ENCODE measurements around the gene DGKZ.

Gene DGKZ

DNA sequence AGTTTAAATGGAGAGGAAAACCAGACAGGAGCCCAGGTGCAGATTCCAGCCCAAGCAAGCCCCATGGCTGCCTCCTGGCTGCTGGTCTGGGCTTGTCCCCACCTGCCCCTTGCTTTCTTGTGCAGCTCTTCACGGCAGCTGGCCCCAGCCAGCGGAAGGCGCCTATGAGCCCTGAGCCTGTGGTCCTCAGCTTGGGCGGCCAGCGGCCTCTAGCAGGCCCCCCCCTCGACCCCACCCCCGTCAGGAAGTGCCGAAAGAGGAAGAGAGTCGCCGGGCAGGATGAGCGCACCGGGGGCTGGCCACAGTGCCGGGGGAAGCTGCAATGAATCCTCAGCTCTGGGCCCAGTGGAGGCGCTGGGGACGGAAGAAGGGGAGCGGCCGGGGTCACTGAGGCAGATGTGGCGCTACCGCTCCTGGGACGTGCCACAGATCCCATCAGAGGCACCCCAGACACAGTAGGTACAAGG, 2.1 kb upstream of the DGKZ start:
- DNase-seq (ENCODE audit: low read depth in 3 of 3), result no peak

DNA sequence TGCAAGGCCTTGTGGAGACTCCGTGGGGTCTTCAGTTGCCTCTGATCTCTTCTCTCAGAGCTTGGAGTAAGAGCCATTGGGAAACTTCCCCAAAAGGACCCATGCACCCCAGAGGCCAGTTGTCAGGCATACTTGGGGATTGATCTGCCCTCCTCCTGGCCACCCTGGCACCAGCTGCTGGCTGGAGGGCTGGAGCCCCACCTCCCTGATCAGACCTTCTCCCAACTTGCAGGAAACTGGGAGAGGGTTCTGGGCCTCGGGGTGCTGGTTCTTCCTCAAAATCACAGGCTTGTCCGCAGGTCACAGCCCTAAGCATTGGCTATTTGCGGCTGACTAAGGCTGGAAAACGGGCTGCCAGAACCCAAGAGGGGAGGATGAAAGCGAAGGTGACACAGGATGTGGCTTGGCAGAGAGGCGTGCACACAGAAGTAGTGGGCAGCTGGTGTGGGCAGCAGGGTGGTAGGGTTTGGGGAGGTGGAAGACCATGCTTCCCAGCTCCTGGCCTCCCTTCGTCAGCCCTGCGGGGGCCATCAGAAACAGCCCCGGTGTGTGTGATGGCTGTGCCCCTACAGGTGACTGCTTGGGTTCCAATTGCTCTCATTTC, 1.3 kb upstream of the DGKZ start:
- DNase-seq (ENCODE audit: low read depth in 3 of 3), result no peak

DNA sequence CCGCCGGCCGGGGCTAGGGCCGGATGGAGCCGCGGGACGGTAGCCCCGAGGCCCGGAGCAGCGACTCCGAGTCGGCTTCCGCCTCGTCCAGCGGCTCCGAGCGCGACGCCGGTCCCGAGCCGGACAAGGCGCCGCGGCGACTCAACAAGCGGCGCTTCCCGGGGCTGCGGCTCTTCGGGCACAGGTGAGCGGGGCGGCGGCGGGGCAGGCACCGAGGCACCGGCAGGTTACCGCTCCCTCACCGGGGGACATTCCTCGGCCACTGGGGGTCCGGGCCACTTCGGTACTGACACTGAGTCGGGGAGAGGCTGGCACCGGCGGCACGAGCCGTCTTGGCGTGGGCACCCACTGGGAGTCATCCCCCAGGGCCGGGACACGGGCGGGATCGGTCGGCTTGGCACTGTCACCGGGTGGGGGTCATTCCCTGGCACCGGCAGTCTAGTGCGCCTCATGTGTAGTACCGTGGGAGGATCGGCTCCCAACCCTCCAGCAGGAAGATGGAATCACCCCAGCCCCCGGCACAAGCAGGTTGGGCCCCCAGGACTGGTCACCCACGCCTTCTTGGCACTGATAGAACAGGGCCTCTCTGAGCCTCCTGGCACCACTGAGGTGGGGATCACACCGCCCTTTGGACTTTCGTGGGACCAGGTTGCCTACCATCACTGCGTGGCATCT, 511 bp downstream of the DGKZ start:
- DNase-seq (ENCODE audit: low read depth in 3 of 3), result no peak

DNA sequence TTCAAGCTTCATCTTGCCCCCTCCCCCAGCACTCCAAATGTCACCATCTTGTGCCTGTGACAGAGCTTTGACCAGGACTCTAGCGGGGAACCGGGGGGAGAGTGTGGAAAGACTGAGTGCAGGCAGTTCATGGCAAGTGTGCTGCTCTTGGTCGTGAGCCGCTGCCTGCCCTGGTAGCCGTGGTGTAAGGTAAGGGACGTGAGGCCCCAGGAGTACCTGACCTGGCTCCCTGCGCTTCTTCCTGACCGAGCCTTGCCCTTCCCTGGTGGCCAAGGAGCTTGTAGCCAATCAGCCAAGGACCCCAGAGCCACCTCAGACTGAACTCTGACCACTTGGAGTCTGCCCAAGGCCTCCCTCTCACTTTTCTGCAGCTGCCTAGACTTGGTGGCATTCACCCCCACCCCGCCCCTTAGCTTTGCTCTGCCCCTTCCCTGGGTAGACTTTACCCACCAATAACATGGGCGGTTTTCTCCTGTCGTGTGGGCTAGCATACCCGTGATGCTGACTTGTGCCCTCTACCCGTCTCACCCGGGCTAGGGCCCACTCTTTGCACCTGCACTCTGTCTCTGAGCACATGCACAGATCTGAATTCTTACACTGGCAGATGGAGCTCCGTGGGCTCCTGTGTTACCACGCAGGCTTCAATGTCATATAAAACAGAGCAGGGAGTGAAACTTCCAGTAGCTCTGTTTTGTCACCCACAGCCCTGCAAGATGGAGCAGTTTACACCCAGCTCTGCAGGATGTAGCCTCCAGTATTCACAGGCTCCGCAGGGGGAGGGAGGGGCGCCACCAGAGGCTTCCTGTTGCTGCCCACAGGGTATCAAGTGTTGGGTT, 1.5 kb downstream of the DGKZ start:
- no peak for DNase-seq (ENCODE audit: low read depth in 3 of 3)

DNA sequence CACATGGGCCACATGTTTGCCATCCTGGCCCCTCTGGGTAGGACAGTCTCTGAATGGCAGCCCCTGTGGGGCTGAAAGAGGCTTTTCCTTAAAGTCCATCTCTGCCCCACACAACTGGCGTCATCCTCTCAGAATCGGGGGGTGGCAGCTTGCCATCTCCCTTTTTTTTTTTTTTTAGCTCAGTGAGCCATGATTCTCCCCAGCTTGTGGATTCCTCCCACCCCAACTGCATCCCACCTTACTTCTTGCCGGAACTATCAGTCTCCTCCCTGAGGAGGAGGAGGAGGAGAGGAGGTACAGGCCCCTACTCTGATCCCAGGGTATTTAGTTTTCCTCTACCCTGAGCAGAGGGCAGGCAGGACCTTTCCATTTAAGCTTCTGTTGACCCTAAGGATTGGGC, 3.4 kb downstream of the DGKZ start:
- DNase-seq (ENCODE audit: low read depth in 3 of 3), result no peak

DNA sequence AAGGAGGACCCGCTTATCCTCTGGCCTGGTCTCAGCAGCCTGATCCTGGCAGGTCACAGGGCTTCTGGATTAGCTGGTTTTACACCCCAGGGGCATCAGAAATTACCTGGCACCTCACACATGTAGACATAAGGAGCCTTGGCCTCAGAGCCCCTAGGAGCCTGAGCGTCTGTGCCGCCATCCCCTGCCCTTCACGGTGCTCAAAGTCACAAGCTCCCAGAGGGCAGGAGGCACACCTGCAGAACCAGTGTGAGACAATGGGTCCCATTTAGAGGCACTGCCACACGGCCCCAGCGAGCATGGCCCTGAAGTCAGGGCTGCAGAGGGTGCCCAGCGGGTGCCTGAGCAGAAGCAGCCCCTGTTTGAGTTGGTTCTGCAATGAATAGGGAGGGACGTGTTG, 3.9 kb downstream of the DGKZ start:
- no peak for DNase-seq (ENCODE audit: low read depth in 3 of 3)

DNA sequence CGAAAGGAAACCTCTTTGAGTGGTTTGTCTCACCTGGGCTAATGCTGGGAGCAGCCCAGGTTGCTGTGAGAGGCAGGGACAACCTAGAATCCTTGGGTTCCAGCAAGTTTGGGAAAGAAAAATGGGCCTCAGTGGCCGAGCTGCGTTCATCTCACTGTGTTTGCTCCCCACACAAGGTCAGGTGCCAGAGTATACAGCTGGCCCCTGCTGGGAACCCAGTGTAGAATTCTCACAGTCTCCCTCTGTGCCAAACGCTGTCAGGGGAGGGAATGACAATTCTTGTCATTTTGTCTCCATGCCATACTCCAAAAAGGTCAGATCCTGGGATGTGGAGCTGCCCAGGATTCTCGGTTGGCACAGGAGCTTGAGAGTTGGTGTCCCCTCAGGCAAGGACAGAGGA, 4.3 kb downstream of the DGKZ start:
- no peak for DNase-seq (ENCODE audit: low read depth in 3 of 3)

DNA sequence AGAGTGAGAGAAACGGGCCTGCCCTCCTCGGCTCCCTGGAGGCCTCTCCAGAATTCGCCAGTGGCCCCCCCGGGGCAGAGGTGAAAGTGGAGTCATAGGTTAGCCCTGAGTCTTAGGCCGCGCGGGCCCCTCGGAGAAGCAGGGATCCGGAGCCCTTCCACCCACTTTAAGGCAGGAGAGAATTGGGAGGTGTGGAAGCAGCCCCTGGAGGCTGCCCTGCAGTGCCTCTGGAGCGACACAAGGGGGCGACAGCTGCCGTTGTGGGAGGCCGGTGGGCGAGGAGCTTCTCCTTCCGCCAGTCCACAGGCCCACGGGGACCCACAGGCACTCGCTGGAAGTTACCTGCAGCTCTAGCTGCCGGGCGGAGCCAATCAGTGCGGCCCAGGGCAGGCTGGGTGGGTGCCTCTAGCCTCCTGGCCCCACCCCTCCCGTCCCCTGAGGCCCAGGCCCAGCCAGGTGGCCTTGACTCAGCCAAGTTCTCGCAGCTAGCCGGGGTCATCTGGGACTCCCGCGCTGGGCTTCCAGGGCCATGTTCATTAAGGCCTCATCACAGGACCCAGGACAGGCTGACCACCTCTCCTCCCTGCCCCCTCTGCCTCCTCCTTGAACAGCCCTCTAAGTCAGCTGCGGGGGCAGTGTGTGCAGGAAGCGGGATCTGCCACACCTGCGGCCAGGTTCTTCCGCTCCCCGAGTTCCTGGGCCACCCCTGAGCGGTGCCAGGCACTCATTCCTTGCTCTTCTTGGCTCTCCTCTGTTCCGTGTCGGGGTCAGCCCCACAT, 5.0 kb downstream of the DGKZ start:
- DNase-seq (ENCODE audit: low read depth in 3 of 3), result peak; percentile 48 to 58 (median 49)

DNA sequence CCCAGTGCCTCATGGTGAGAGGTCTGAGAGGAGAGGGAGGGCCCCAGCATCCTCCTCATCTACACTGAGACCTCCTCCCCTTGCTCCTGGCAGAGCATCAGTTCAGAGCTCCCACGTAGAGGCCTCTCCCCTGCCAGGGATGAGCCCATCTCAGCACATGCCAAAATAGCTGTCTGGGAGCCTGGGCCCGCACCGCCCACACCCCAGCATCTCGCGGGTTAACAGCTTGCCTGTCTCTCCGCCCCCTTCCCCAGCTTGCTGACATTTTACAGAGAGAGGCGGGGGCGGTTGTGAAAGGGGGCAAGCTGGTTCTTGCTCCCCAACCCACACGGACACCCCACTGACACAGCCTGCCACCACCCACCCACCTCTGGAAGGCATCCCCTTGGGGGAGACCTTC, 6.4 kb downstream of the DGKZ start:
- DNase-seq (ENCODE audit: low read depth in 3 of 3), result peak; percentile 34 to 72 (median 60)

DNA sequence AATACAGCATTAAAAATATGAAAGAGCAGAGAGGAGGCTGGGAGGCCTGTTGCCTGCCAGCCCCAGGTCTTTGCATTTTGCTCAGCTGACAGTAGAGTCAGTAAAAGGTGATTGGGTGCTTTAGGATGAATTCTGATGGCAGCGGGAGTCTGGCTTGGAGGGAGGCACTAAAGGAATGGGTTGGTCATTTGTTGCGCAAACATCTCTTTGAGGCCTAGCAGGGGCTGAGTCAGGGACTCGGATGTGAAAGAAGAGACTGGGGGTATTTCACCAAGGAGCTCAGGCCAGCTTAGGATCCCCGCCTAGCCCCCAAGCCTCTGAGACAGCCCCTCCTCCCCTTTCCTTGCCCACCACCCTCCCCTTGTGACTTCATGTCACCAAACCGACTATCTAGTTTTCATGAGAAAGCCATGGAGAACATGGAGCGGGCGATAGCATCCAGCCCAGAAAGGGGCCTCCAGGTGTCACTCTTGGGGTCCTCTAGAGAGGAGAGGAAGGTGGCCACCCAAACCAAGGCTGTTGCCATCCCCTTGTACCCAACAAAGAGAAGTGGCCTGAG, 9.7 kb downstream of the DGKZ start:
- DNase-seq (ENCODE audit: low read depth in 3 of 3), result no peak

DNA sequence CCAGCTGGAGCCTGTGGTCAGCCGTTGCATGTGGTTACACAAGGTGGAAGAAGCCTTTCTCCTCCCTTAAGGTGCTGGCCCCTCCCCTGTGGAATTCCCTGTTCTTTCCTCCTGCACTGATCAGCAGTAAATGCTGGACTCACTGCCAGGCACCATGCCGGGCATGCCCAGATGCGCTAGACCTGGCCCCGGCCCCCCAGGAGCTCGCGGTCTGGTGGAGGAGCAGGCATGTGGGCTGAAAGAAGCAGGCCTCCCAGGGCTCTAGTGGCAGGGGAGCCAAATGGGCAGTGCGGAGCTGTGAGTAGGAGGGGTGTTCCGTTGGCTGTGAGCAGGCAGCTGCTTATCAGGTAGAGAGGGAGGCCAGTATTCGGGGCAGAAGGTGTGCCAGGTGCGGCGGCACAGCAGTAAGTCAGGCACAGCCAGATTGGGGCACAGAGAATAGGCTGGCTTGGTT, 10.2 kb downstream of the DGKZ start:
- DNase-seq (ENCODE audit: low read depth in 3 of 3), result no peak

DNA sequence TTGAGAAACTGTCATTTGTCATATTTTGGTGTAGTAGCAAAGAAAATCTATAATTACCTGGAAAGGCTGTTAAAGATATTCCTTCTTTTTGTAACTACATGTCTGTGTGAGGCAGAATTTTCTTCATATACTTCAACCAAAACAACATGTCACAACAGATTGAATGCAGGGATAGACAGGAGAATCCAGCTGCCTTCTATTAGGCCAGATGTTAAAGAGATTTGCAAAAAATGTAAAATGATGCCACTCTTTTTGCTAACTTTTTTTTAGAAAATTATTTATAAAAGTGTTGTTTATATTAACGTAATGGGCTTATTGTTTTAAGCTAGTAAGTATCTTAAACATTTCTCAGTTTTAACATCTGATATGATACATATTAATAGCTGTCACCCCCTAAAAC, 12.7 kb downstream of the DGKZ start:
- DNase-seq (ENCODE audit: low read depth in 3 of 3), result no peak

DNA sequence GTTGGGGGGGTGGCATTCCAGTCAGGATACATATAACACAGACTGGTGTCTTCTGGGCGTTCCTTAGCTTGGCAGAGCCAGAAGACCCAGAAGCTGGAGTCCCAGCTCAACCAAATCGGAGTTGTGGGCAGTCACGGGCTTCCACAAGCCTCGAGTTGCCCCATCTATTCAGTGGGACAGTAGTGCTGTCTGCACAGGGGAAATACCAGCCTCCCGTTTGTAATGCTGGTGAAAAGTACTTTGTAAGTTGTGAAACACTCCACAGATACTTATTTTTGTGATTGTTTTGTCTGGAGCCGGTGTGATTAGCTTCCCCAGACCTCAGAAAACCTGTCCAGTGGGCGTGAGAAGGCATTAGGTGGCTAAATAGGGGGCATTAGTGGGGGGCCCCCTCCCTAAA, 13.6 kb downstream of the DGKZ start:
- no peak for DNase-seq (ENCODE audit: low read depth in 3 of 3)

DNA sequence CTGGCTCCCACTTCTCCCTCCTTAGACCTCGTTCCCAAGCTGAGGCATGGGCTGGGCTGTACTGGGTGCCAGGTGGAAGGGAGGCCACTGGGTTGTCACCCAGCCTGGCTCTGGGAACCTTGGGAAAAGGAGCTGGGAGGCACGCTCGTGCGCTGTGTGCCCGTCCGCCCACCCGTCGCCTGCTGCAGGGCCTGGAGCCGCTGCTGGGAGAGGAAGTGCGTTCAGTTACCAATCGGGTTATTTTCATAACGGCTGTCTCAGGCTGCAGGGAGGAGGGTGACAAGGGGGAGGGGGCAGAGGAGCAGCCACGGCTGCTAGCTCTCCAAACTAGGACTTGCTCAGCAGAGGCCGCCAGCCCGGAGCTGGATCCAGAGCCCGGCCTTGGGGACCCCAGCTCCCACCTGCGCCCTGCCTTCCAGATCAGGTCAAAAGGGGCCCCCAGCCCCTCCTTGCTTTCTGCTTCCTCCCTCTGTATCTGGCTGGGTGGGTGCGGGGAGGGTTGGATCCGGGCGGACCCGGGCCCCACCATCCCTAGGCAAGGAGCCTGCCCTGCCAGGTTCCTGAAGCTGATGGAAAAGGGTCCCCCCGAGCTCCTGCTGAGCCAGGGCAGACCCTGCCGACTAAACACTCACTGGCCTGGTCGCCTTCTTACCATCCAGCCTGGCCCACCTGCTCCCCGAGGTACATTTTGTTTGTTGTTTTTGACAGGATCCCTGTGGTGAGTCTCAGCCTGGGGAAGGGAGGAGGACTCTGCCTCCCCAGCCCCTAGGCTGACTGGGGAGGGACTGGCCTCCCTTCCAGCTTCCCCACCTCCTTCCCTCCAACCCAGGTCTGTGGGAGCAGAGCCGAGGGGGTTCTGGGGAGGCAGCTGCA, 14.3 kb downstream of the DGKZ start:
- DNase-seq (ENCODE audit: low read depth in 3 of 3), result peak in 1 of 3 experiments; percentile 38

DNA sequence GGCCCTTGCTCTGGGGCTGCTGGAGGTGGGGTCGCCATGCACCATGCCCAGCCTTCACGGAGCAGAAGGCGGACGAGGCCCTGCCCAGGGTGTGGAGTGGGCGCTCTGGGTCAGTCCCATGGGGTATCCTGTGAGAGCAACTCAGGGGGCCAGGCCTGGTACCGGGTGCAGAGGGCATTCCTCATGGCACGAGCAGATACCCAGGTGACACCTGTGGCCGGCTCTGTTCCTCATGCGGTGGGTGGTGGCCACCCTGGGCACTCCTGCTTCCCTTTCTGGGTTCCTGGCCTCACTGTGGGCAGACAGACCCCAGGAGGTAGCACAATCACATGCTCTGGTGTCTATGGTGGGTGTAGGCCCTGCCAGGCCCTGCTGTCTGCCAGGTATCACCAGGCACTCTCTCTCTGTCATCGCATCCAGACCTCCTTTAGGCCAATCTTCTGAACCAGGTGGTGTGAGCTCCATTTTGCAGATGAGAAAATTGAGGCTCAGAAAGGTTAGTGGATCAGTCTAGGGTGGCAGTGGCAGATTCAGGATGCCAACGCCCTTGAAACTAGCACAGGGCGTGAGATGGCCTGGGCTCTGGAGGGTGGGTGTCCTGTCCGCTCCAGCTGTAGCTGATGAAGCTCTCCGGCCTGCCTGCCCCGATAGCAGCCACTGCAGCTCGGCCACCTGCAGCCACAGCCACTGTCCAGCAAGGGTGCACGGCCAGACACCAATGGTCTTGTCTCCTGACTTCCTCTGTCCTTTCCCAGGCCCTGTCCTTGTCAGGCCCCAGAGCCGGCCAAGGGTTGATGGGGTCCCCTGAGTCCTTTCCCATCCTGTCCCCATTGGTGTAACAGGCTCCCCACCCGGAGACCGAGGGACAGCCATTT, 15.1 kb downstream of the DGKZ start:
- DNase-seq (ENCODE audit: low read depth in 3 of 3), result no peak

DNA sequence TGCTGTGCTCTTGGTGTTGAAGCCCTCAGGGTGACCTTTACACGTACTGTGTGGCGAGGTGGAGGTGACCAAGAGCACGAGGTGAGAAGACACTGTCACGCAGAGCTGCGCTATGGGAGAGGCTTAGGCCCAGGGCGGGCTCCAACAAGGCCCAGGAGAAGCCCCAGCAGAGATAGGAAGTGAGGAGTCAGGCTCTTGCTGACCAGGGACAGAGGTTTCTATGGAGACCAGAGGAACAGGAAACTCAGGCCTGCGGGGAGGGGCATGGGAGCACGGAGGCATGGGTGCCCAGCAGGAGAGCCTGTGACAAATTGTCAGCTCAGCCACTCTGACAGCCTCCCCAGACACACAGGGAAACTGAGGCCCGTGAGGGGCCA, 15.8 kb downstream of the DGKZ start:
- DNase-seq (ENCODE audit: low read depth in 3 of 3), result no peak

DNA sequence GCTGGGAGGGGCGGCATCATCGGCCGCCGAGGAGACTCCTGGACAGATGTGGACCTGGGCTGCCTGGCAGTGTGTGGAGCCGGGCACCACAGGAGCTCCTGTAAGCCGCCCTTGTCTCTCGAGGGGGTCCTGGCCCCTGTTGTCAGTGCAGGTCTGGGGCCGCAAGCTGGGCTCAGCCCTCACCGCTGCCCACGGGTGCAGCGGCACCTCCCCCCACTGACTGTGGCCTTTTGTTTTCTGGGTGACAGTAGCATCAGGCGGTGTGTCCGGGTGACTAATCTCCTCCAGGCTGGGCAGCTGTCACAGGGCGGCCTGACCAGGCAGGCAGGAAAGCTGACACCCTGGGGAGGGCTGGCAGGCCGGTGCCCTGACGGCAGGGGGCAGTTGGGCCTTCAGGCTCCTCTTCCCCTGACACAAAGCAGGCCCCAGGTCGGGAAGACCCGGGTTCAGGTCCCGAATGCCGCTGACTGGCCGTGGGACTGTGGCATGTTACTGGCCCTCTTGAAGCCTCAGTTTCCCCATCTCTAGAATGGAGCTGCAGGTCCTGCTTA, 16.3 kb downstream of the DGKZ start:
- DNase-seq (ENCODE audit: low read depth in 3 of 3), result no peak

DNA sequence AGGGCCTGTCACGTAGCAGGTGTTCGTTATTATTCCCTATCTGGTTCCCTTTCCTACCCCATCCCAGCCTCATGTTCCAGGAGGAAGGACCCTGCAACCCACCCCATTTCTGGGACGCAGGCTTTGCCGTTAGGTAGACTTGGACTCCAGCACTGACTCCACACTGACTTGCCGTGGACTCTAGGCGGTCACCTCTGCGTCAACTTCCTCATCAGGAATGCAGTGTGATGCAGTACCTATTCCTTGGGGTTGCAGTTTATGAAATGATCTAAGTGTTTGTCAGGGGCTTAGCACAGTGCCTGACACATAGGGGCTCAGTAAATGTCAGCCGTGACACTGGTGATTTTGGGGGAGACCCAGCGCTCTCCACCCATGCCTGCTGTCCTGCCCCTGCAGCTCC, 16.8 kb downstream of the DGKZ start:
- no peak for DNase-seq (ENCODE audit: low read depth in 3 of 3)

DNA sequence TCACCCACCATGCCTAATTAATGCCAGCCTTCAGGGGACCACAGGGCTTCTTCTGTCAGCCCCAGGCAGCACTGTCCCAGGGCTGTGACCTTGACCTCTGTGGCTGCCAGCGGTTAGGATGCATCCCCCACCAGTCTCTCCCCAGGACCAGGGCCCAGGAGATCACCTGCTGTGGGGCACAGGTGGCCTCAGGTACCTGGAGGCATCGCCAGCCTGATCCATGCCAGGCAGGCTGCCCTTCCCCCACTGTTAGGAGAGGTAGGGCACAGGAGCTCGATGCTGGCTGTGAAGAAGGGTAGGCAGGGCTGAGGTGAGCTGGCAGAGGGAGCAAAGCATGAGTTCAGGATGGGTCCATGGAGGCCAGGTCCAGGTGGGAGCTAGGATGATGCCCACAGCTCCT, 17.5 kb downstream of the DGKZ start:
- DNase-seq (ENCODE audit: low read depth in 3 of 3), result no peak
